ENCODE data around the gene MMD2.

GRCh38 chr7:4928445-4928844, 30.5 kb downstream of the MMD2 start:
- TF ChIP-seq POLR2A (IDR thresholded peaks at IDR 0.05; ENCODE audit: low read length) = no peak
- TF ChIP-seq GATA1 (IDR thresholded peaks at IDR 0.05; ENCODE audit: low read depth, low read length) = no peak

All from erythroblast (primary cell).